GM12878 (cell line): ENCODE results near the gene HIRA. TPM values are rescaled to one million over a fixed set of nuclear protein-coding genes. Genes with fewer than 3 reads are reported as not detected.
A peak's percentile ranks its signal among the peaks of the same experiment; 100 is the strongest.

Experiments used
- ATAC-seq: fragments of 200-7000 bp; cut with Tn5 transposase; 3 replicates; pipeline ENCODE4 v1.9.1; 2020; ENCODE audit warnings: mild to moderate bottlenecking, moderate library complexity
- BruUV-seq: library from RNA; stranded (reverse); fragments of 400-500 nt; replicated peaks from 2 replicates; lab custom pipeline; 2021; lab: Mats Ljungman, UMichigan
- CTCF ChIA-PET: fragments of 300-600 bp; sonication (Branson Sonifier 250); formaldehyde crosslinking; extraction: SDS; loops from one replicate; lab custom pipeline; 2021; ENCODE audit warnings: inconsistent platforms; lab: Yijun Ruan, JAX
- POLR2A ChIA-PET: fragments of 350-600 bp; formaldehyde crosslinking; extraction: SDS; loops from one replicate; lab custom pipeline; 2021; ENCODE audit warnings: inconsistent platforms; lab: Charles Lee
- RAD21 ChIA-PET: fragments of 300-600 bp; sonication (Branson Sonifier 250); formaldehyde crosslinking; loops from one replicate; lab custom pipeline; 2023; ENCODE audit warnings: antibody characterized with exemption; ENCODE audit not compliant: unreplicated experiment; lab: Charles Lee
- SMC1A ChIA-PET: fragments of 300-600 bp; sonication (Branson Sonifier 250); formaldehyde crosslinking; loops from one replicate; lab custom pipeline; 2023; ENCODE audit not compliant: unreplicated experiment, uncharacterized antibody; lab: Charles Lee
- DNase-seq: peaks from one replicate; pipeline ENCODE4 v3.0.0-alpha.2; 2011; ENCODE audit warnings: low read depth, low spot score
- FAIRE-seq: peaks from 3 replicates; lab custom pipeline; 2011; peaks lifted over from hg19 to GRCh38; lab: Jason Lieb, UNC
- H2AFZ ChIP-seq: 2 replicates; pipeline ENCODE4 v1.6.0; 2011; ENCODE audit warnings: low read depth, low read length, control low read depth; ENCODE audit not compliant: control insufficient read depth
- H3K27ac ChIP-seq: 2 replicates; pipeline ENCODE4 v1.5.1; 2011; ENCODE audit warnings: control low read depth; ENCODE audit not compliant: control insufficient read depth, insufficient read depth
- H3K27me3 ChIP-seq, 2 experiments: replicated peaks in 1 of 2; 2 replicates each; pipeline versions ENCODE4 v1.6.0 to v1.6.1; 2011; ENCODE audit warnings: low read length in 1 of 2; ENCODE audit not compliant: control insufficient read depth in 2 of 2, insufficient read depth in 2 of 2
- H3K36me3 ChIP-seq, 2 experiments: 2 replicates each; pipeline ENCODE4 v1.5.1; 2011; ENCODE audit warnings: low read length in 1 of 2; ENCODE audit not compliant: control insufficient read depth in 2 of 2, insufficient read depth in 2 of 2
- H3K4me1 ChIP-seq: 2 replicates; pipeline ENCODE4 v1.6.1; 2011; ENCODE audit warnings: mild to moderate bottlenecking, low read length, moderate library complexity, mixed read lengths; ENCODE audit not compliant: control insufficient read depth, insufficient read depth
- H3K4me2 ChIP-seq: 2 replicates; pipeline ENCODE4 v1.6.0; 2011; ENCODE audit warnings: control low read depth; ENCODE audit not compliant: control insufficient read depth, insufficient read depth
- H3K4me3 ChIP-seq: fragments of 200-600 bp; sonication (generic); 2 replicates; pipeline ENCODE4 v1.5.1; 2016
- H3K79me2 ChIP-seq: 2 replicates; pipeline ENCODE4 v1.6.0; 2011; ENCODE audit warnings: low read length; ENCODE audit not compliant: control insufficient read depth, insufficient read depth
- H3K9ac ChIP-seq: 2 replicates; pipeline ENCODE4 v1.8.0; 2011; ENCODE audit warnings: low read length, control low read depth, mixed read lengths; ENCODE audit not compliant: control insufficient read depth, insufficient read depth
- H3K9me3 ChIP-seq: replicated peaks from 3 replicates; pipeline ENCODE4 v1.5.1; 2011; ENCODE audit warnings: mild to moderate bottlenecking, low read length; ENCODE audit not compliant: control insufficient read depth, insufficient read depth
- H4K20me1 ChIP-seq: 2 replicates; pipeline ENCODE4 v1.6.0; 2011; ENCODE audit not compliant: control insufficient read depth, insufficient read depth
- CHD2 ChIP-seq: IDR thresholded peaks from 2 replicates; pipeline ENCODE4 v1.6.1; 2011; ENCODE audit warnings: low read depth, low read length, improper control_type of control experiment, borderline replicate concordance
- GATAD2B ChIP-seq: fragments of 450-650 bp; conservative IDR thresholded peaks from 2 replicates; pipeline ENCODE4 v1.6.1; 2017; ENCODE audit warnings: low read depth, mild to moderate bottlenecking, moderate library complexity
- HCFC1 ChIP-seq: fragments of 150-350 bp; IDR thresholded peaks from 2 replicates; pipeline ENCODE4 v1.6.1; 2014; ENCODE audit warnings: low read length
- MEF2B ChIP-seq: fragments of 450-650 bp; IDR thresholded peaks from 2 replicates; pipeline ENCODE4 v1.6.1; 2018; ENCODE audit warnings: mild to moderate bottlenecking, moderate library complexity; ENCODE audit not compliant: partially characterized antibody, poor library complexity, severe bottlenecking
- MLLT1 ChIP-seq: fragments of 450-650 bp; IDR thresholded peaks from 2 replicates; pipeline ENCODE4 v1.6.1; 2016; ENCODE audit warnings: mild to moderate bottlenecking
- PBX3 ChIP-seq: IDR thresholded peaks from 2 replicates; pipeline ENCODE4 v1.6.1; 2011; ENCODE audit warnings: mild to moderate bottlenecking, low read depth, low read length, moderate library complexity; ENCODE audit not compliant: insufficient replicate concordance
- RB1 ChIP-seq: fragments of 450-650 bp; formaldehyde crosslinking; IDR thresholded peaks from 2 replicates; pipeline ENCODE4 v1.6.1; 2017; ENCODE audit warnings: mild to moderate bottlenecking, borderline replicate concordance
- RELB ChIP-seq: fragments of 450-650 bp; IDR thresholded peaks from 2 replicates; pipeline ENCODE4 v1.6.1; 2017; ENCODE audit warnings: low read depth, mild to moderate bottlenecking, moderate library complexity
- SIX5 ChIP-seq: IDR thresholded peaks from 2 replicates; pipeline ENCODE4 v1.6.1; 2011; ENCODE audit warnings: mild to moderate bottlenecking, low read depth, low read length, moderate library complexity; ENCODE audit not compliant: severe bottlenecking
- SMAD1 ChIP-seq: fragments of 450-650 bp; IDR thresholded peaks from 2 replicates; pipeline ENCODE4 v1.6.1; 2018; ENCODE audit warnings: mild to moderate bottlenecking, low read depth; ENCODE audit not compliant: partially characterized antibody
- SRF ChIP-seq, 2 experiments: IDR thresholded peaks; 2 replicates each; pipeline ENCODE4 v1.6.1; 2011; ENCODE audit warnings: low read depth in 2 of 2, low read length in 2 of 2, mild to moderate bottlenecking in 1 of 2, moderate library complexity in 1 of 2
- ZBTB4 ChIP-seq: fragments of 450-650 bp; formaldehyde crosslinking; IDR thresholded peaks from 2 replicates; pipeline ENCODE4 v1.4.0; 2022; ENCODE audit warnings: mild to moderate bottlenecking, moderate library complexity
- WGBS: methylation state at CpG from one replicate; pipeline ENCODE4 v1.1.6; 2016; ENCODE audit warnings: low lambda C conversion rate; ENCODE audit not compliant: insufficient replicate concordance, insufficient coverage; ENCODE audit errors: missing lambda C conversion rate; 5-methylcytosine and 5-hydroxymethylcytosine counted together
- in situ Hi-C: fragments of 300-500 bp; cut with MboI; formaldehyde crosslinking; loops from 9 replicates; pipeline ENCODE4 v1.14.3; 2018; ENCODE audit warnings: mixed read lengths
- intact Hi-C: fragments of 100-400 bp; cut with micrococcal nuclease; formaldehyde crosslinking; loops from one replicate; pipeline ENCODE4 v1.14.2; 2022; ENCODE audit not compliant: unreplicated experiment
- polyA plus RNA-seq, 11 experiments: library from polyadenylated mRNA; depleted of rRNA in 4 of 11; unstranded in 6 of 11; stranded (reverse) in 5 of 11; fragments of >200 nt; fragmentation: Nextera tagmentation in 4 of 11; fragmentation: Illumina TruSeq in 1 of 11; extraction: Ambion mirVana in 4 of 11; extraction: Trizol in 1 of 11; gene quantifications; 1 replicate in 1 of 11; 2 replicates in 10 of 11; pipeline versions ENCODE4 v1.2.1 to v1.2.3, GENCODE V29; 2011 to 2016; ENCODE audit warnings: inconsistent platforms in 2 of 11, missing spikeins in 2 of 11, low read depth in 1 of 11
- total RNA-seq, 4 experiments: library from RNA; depleted of rRNA in 3 of 4; stranded (reverse); fragments of >200 nt in 3 of 4; fragmentation: Illumina TruSeq in 1 of 4; extraction: Trizol in 1 of 4; gene quantifications; 2 replicates each; pipeline versions ENCODE4 v1.2.1 to v1.2.3, GENCODE V29; 2013 to 2021

The HIRA gene
- total and polyA plus RNA-seq, 10 of the 15 experiments (the other 5 are each of a cell fraction or from before 2014, with no cell fraction given), result 0.34 to 32.7 (median 14.5) TPM

GRCh38 chr22:19291580-19292457 lies 139.7 kb downstream of the HIRA start, which contains the start of gene CLTCL1:
Gene CLTCL1, minus strand, starts transcription at chr22:19291719. Its CDS starts 78 bp downstream, at chr22:19291641.
- FAIRE-seq (peak; percentile 73), ATAC-seq (peak; percentile 82), DNase-seq (peak; percentile 21)
- peak within 1 kb of the TSS; percentile 34; the same call in 1 of the 2 replicates for H3K27ac ChIP-seq
- H3K9me3 ChIP-seq, result no peaks in the 10 kb centered on the region
- WGBS, result 1% methylated on average over 51 of the region's 74 CpGs
- no peaks in the 10 kb centered on the region for H3K36me3 ChIP-seq
- peak within 1 kb of the TSS; percentile 96 for H3K4me3 ChIP-seq
- H3K79me2 ChIP-seq, result no peaks in the 10 kb centered on the region
- ChIA-PET CTCF (interaction anchor here (1.1 to 1.8 kb wide), 3 partner anchors 147 to 618 kb away, joined by 3 to 4 read pairs (median 3); partner anchors contain the start of gene ESS2), SMC1A (interaction anchor here (0.7 to 1.2 kb wide), 3 partner anchors 15 to 338 kb away, joined by 3 to 4 read pairs (median 4); no protein-coding TSS in a partner anchor), POLR2A (interaction anchor here (0.7 to 1.0 kb wide), 2 partner anchors 113 to 187 kb away, joined by 3 read pairs; partner anchors contain the start of genes SLC25A1 and UFD1), RAD21 (interaction anchor here (1.0 to 1.3 kb wide), 3 partner anchors 69 to 113 kb away, joined by 3 read pairs; partner anchors contain the start of gene SLC25A1)
- H3K4me1 ChIP-seq, result peaks cover 9% of the 10 kb centered on the region
- in situ Hi-C loops, result loop anchor here (5.0 kb wide), 1 partner anchor 110 kb away; no protein-coding TSS in a partner anchor
- no peaks in the 10 kb centered on the region for H4K20me1 ChIP-seq
- peak within 1 kb of the TSS; percentile 99 for H3K4me2 ChIP-seq
- H3K27me3 ChIP-seq, result peaks cover 7 to 15% of the 10 kb centered on the region in 2 experiments
- BruUV-seq, result no TSS peak
- H2AFZ ChIP-seq, result peak within 1 kb of the TSS; percentile 99
- peak within 1 kb of the TSS; percentile 79 for H3K9ac ChIP-seq
- intact Hi-C loops, result loop anchor here (10.0 kb wide), 2 partner anchors 133 to 183 kb away; partner anchors contain the start of genes CDC45 and UFD1
- TF ChIP-seq ZBTB4 (CRISPR knock-in tag), result no peak
- peak; percentile 18 for TF ChIP-seq MEF2B
- no peak for TF ChIP-seq SIX5
- TF ChIP-seq GATAD2B, result no peak; the same call in 1 of the 2 replicates
- 0 out of 2 replicates have a peak, but pooled peaks have one; percentile 20 for TF ChIP-seq MLLT1
- peak; percentile 33; the same call in 1 of the 2 replicates for TF ChIP-seq RB1
- TF ChIP-seq RELB, result 0 out of 2 replicates have a peak, but pooled peaks have one; percentile 17
- TF ChIP-seq PBX3, result peak; percentile 80
- TF ChIP-seq SRF (IDR thresholded peaks at IDR 0.05; ENCODE audit: low read depth in 2 of 2, low read length in 2 of 2), result no peak
- TF ChIP-seq CHD2, result peak; percentile 89
- TF ChIP-seq HCFC1, result no peak
- no peak for TF ChIP-seq SMAD1
